KMS-11 (cell line): Measurements from ENCODE around the gene ACTG2.
"Not testable (repeated sequence)": the region's sequence is repeated elsewhere in the genome, so short reads cannot be mapped to it uniquely, and the experiment has no call there.

Source experiments
- H2AFZ ChIP-seq: fragments of 200-600 bp; sonication (generic); 2 replicates; pipeline ENCODE4 v1.6.1; 2016; ENCODE audit warnings: antibody characterized with exemption, mixed run types, low read depth
- H3K27ac ChIP-seq: fragments of 200-600 bp; sonication (generic); 2 replicates; pipeline ENCODE4 v1.6.1; 2016; ENCODE audit warnings: mild to moderate bottlenecking, mixed run types
- H3K27me3 ChIP-seq: fragments of 200-600 bp; sonication (generic); 2 replicates; pipeline ENCODE4 v1.6.1; 2017; ENCODE audit warnings: mild to moderate bottlenecking, low read depth, mixed run types, moderate library complexity; ENCODE audit not compliant: insufficient read depth
- H3K36me3 ChIP-seq: fragments of 200-600 bp; sonication (generic); 2 replicates; pipeline ENCODE4 v1.6.1; 2017; ENCODE audit warnings: mild to moderate bottlenecking, mixed run types; ENCODE audit not compliant: insufficient read depth
- H3K4me1 ChIP-seq: fragments of 200-600 bp; sonication (generic); 2 replicates; pipeline ENCODE4 v1.6.1; 2016; ENCODE audit warnings: mild to moderate bottlenecking, low read depth, mixed run types; ENCODE audit not compliant: poor library complexity, severe bottlenecking
- H3K4me2 ChIP-seq: fragments of 200-600 bp; sonication (generic); 2 replicates; pipeline ENCODE4 v1.7.0; 2016; ENCODE audit warnings: mild to moderate bottlenecking, mixed run types
- H3K4me3 ChIP-seq: fragments of 200-600 bp; sonication (generic); IDR thresholded peaks from 2 replicates; pipeline ENCODE4 v1.6.1; 2017; ENCODE audit warnings: low read depth, low read length, mixed read lengths; ENCODE audit not compliant: insufficient read depth
- H3K79me2 ChIP-seq: fragments of 200-600 bp; sonication (generic); 2 replicates; pipeline ENCODE4 v1.6.1; 2016; ENCODE audit warnings: low read depth, mixed run types; ENCODE audit not compliant: insufficient read depth
- H3K9ac ChIP-seq: fragments of 200-600 bp; sonication (generic); 2 replicates; pipeline ENCODE4 v1.6.1; 2016; ENCODE audit warnings: mild to moderate bottlenecking, mixed run types
- H4K20me1 ChIP-seq: fragments of 200-600 bp; sonication (generic); 2 replicates; pipeline ENCODE4 v1.6.1; 2016; ENCODE audit warnings: mild to moderate bottlenecking, mixed run types; ENCODE audit not compliant: insufficient read depth
- CTCF ChIP-seq: fragments of 200-600 bp; sonication (generic); conservative IDR thresholded peaks from 2 replicates; pipeline ENCODE4 v1.6.1; 2017; ENCODE audit warnings: low read depth, mild to moderate bottlenecking, antibody characterized with exemption, low read length, moderate library complexity, mixed read lengths

ACTG2 gene

GRCh38 chr2:73862987-73863386 lies 29.8 kb upstream of the ACTG2 start:
- Histone ChIP-seq H3K36me3 (no peaks in the 10 kb centered on the region), H4K20me1 (no peaks in the 10 kb centered on the region), H3K79me2 (no peaks in the 10 kb centered on the region), H3K9ac (no peak overlapping the region), H2AFZ (no peak overlapping the region), H3K4me3 (no peak overlapping the region), H3K27ac (no peak overlapping the region), H3K4me1 (no peaks in the 10 kb centered on the region), H3K4me2 (no peak overlapping the region), H3K27me3 (no peaks in the 10 kb centered on the region)
- no peak for TF ChIP-seq CTCF

DNA sequence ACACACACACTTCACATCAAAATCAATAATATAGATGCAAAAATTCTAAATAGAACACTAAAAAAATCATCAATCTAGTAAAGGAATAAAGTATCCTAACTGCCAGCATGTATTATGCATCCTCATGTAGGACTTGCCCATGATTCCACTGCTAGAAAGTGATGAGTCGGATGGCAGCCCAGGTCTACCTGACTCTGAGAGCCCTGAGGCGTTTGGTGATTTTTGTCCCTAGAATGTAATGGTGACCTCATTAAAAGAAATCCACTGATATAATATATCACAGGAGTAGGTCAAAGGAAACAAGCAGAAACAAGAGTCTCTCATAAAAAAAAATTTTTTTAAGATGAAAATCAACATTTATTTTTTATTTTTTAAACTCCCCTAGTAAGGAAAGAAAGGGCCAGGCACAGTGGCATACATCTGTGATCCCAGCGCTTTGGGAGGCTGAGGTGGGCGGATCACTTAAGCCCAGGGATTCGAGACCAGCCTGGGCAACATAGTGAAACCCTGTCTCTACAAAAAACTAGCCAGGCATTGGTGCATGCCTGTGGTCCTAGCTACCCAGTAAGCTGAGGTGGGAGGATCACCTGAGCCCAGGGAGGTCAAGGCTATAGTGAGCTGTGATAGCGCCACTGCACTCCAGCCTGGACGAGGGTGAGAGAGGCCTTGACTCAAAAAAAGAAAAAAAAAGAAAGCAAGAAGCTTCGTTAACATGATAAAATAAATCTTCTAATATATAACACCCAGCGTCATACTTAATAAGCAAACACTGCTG lies 24.4 kb upstream of the ACTG2 start:
- Histone ChIP-seq H3K36me3 (no peaks in the 10 kb centered on the region), H2AFZ (no peak overlapping the region), H3K9ac (no peak overlapping the region), H3K79me2 (no peaks in the 10 kb centered on the region), H3K27ac (no peak overlapping the region), H3K27me3 (no peaks in the 10 kb centered on the region), H3K4me2 (no peak overlapping the region), H4K20me1 (no peaks in the 10 kb centered on the region), H3K4me3 (no peak overlapping the region), H3K4me1 (no peaks in the 10 kb centered on the region)
- TF ChIP-seq CTCF = no peak

DNA sequence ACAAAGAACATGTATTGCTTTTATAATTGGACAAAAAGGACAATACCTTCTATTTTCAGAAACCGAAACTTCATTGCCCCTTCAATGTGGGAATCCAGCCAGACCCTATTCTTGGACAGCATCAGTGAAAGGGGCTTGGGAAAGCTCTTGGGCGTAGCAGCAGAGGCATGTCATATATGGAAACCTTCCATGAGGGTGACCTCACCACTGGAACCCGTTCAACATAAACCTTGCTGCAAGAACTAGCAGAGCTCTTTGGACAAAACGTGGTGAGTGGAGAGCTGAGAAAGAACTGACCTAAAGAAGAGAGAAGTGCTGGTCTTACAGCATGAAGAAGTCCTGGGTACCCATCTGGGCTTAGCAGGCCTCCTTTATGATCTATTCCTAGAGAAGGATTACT lies 22.7 kb upstream of the ACTG2 start:
- Histone ChIP-seq H3K27ac (no peak overlapping the region), H3K79me2 (no peaks in the 10 kb centered on the region), H2AFZ (no peak overlapping the region), H3K9ac (no peak overlapping the region), H4K20me1 (no peaks in the 10 kb centered on the region), H3K36me3 (no peaks in the 10 kb centered on the region), H3K4me1 (no peaks in the 10 kb centered on the region), H3K27me3 (no peaks in the 10 kb centered on the region), H3K4me2 (no peak overlapping the region), H3K4me3 (no peak overlapping the region)
- no peak for TF ChIP-seq CTCF

GRCh38 chr2:73877071-73877802 lies 15.6 kb upstream of the ACTG2 start:
- no peak overlapping the region for H2AFZ ChIP-seq
- H3K4me1 ChIP-seq = no peaks in the 10 kb centered on the region
- H3K9ac ChIP-seq = no peak overlapping the region
- H3K27ac ChIP-seq = no peak overlapping the region
- H4K20me1 ChIP-seq = no peaks in the 10 kb centered on the region
- TF ChIP-seq CTCF = no peak
- H3K27me3 ChIP-seq = no peaks in the 10 kb centered on the region
- H3K79me2 ChIP-seq = no peaks in the 10 kb centered on the region
- no peaks in the 10 kb centered on the region for H3K36me3 ChIP-seq
- no peak overlapping the region for H3K4me2 ChIP-seq
- no peak overlapping the region for H3K4me3 ChIP-seq

GRCh38 chr2:73877984-73878383 lies 14.8 kb upstream of the ACTG2 start:
- H3K4me2 ChIP-seq, H3K9ac ChIP-seq, H3K4me3 ChIP-seq, H3K36me3 ChIP-seq, H3K4me1 ChIP-seq, H3K79me2 ChIP-seq, H2AFZ ChIP-seq, H3K27ac ChIP-seq, H4K20me1 ChIP-seq, H3K27me3 ChIP-seq: not testable (repeated sequence)
